H1 (cell line): ENCODE results near the gene PASK. TPM values are rescaled to one million over a fixed set of nuclear protein-coding genes. Genes with fewer than 3 reads are reported as not detected.

ENCODE experiments used
- CTCF ChIA-PET: fragments of 300-600 bp; sonication (Branson Sonifier 250); formaldehyde crosslinking; loops from one replicate; lab custom pipeline; 2021; ENCODE audit not compliant: partially characterized antibody; lab: Charles Lee
- POLR2A ChIA-PET: fragments of 300-600 bp; sonication (Branson Sonifier 250); formaldehyde crosslinking; loops from one replicate; lab custom pipeline; 2021; ENCODE audit warnings: inconsistent platforms; ENCODE audit not compliant: partially characterized antibody; lab: Charles Lee
- DNase-seq, 2 experiments: peaks; one replicate each; pipeline versions ENCODE4 v3.0.0 to v3.0.0-alpha.2; 2010 to 2022; ENCODE audit warnings: low spot score in 2 of 2, low read depth in 1 of 2, mixed read lengths in 1 of 2
- FAIRE-seq: peaks from 2 replicates; lab custom pipeline; 2011; peaks lifted over from hg19 to GRCh38; lab: Jason Lieb, UNC
- H2AFZ ChIP-seq: 2 replicates; pipeline ENCODE4 v1.8.1; 2012; ENCODE audit warnings: low read length, inconsistent platforms
- H2AK5ac ChIP-seq: 2 replicates; pipeline ENCODE4 v1.6.1; 2013; ENCODE audit warnings: low read depth, low read length
- H2BK120ac ChIP-seq: replicated peaks from 2 replicates; pipeline ENCODE3; 2013; ENCODE audit warnings: low read depth, low read length, inconsistent platforms
- H2BK12ac ChIP-seq: 2 replicates; pipeline ENCODE4 v1.6.1; 2013; ENCODE audit warnings: low read depth, low read length
- H2BK15ac ChIP-seq: 2 replicates; pipeline ENCODE4 v1.6.1; 2013; ENCODE audit warnings: low read length
- H2BK20ac ChIP-seq: 2 replicates; pipeline ENCODE4 v1.6.1; 2013; ENCODE audit warnings: low read length
- H2BK5ac ChIP-seq: 2 replicates; pipeline ENCODE4 v1.6.1; 2013; ENCODE audit warnings: low read depth, low read length
- H3K14ac ChIP-seq: 2 replicates; pipeline ENCODE4 v1.6.1; 2013; ENCODE audit warnings: inconsistent platforms; ENCODE audit not compliant: insufficient read length
- H3K18ac ChIP-seq: 2 replicates; pipeline ENCODE4 v1.6.1; 2013; ENCODE audit warnings: low read length; ENCODE audit errors: extremely low read depth
- H3K23ac ChIP-seq: 2 replicates; pipeline ENCODE4 v1.6.1; 2013; ENCODE audit warnings: inconsistent platforms; ENCODE audit not compliant: insufficient read length
- H3K23me2 ChIP-seq: 2 replicates; pipeline ENCODE4 v1.6.1; 2013; ENCODE audit warnings: low read depth, low read length
- H3K27ac ChIP-seq: 2 replicates; pipeline ENCODE4 v1.6.1; 2011; ENCODE audit warnings: low read depth, low read length, inconsistent platforms
- H3K27me3 ChIP-seq, 4 experiments: replicated peaks in 1 of 4; 1 replicate in 1 of 4; 2 replicates in 3 of 4; pipeline versions ENCODE4 v1.6.1 to v1.8.1; 2011 to 2013; ENCODE audit warnings: low read length in 3 of 4, mild to moderate bottlenecking in 3 of 4, inconsistent platforms in 2 of 4, mixed read lengths in 2 of 4, moderate library complexity in 1 of 4; ENCODE audit not compliant: control insufficient read depth in 3 of 4, insufficient read depth in 3 of 4; ENCODE audit errors: extremely low read depth in 1 of 4
- H3K36me3 ChIP-seq, 4 experiments: 2 replicates each; pipeline versions ENCODE4 v1.6.1 to v1.8.1; 2011 to 2013; ENCODE audit warnings: mild to moderate bottlenecking in 4 of 4, low read length in 3 of 4, moderate library complexity in 2 of 4, control low read depth in 1 of 4, inconsistent platforms in 1 of 4; ENCODE audit not compliant: insufficient read depth in 4 of 4, control insufficient read depth in 2 of 4
- H3K4ac ChIP-seq: replicated peaks from 2 replicates; pipeline ENCODE3; 2013; ENCODE audit warnings: low read length, low read depth, mixed read lengths, inconsistent platforms; ENCODE audit not compliant: insufficient read length
- H3K4me1 ChIP-seq, 4 experiments: replicated peaks in 1 of 4; 1 replicate in 1 of 4; 2 replicates in 3 of 4; pipeline versions ENCODE4 v1.6.1 to v1.8.1; 2011 to 2013; ENCODE audit warnings: low read length in 3 of 4, inconsistent platforms in 2 of 4, mixed read lengths in 1 of 4; ENCODE audit not compliant: insufficient read depth in 4 of 4, control insufficient read depth in 3 of 4
- H3K4me2 ChIP-seq, 2 experiments: 2 replicates each; pipeline versions ENCODE4 v1.6.1 to v1.8.1; 2011 to 2013; ENCODE audit warnings: low read depth in 2 of 2, low read length in 2 of 2, control low read depth in 1 of 2, inconsistent platforms in 1 of 2, mild to moderate bottlenecking in 1 of 2; ENCODE audit not compliant: insufficient read depth in 1 of 2
- H3K4me3 ChIP-seq, 4 experiments: fragments of 200-600, 300-600 bp in 1 of 4; sonication (generic), shearing (Covaris generic), sonication (Bioruptor Twin) in 1 of 4; 2 replicates each; pipeline versions ENCODE4 v1.5.1 to v1.8.1; 2011 to 2016; ENCODE audit warnings: low read length in 4 of 4, low read depth in 3 of 4, control low read depth in 2 of 4, inconsistent platforms in 2 of 4, mild to moderate bottlenecking in 2 of 4, mixed read lengths in 1 of 4, moderate library complexity in 1 of 4; ENCODE audit not compliant: insufficient read depth in 2 of 4; ENCODE audit errors: extremely low read depth in 1 of 4
- H3K56ac ChIP-seq: replicated peaks from 2 replicates; pipeline ENCODE3; 2013; ENCODE audit warnings: low read depth, mild to moderate bottlenecking, mixed read lengths, low read length, inconsistent platforms; ENCODE audit not compliant: insufficient read length
- H3K79me1 ChIP-seq: 2 replicates; pipeline ENCODE4 v1.6.1; 2013; ENCODE audit warnings: low read depth, low read length, control low read depth
- H3K79me2 ChIP-seq, 2 experiments: 2 replicates each; pipeline versions ENCODE4 v1.6.1 to v1.8.1; 2012 to 2013; ENCODE audit warnings: low read length in 2 of 2, mild to moderate bottlenecking in 2 of 2, inconsistent platforms in 1 of 2; ENCODE audit not compliant: insufficient read depth in 2 of 2, control insufficient read depth in 1 of 2
- H3K9ac ChIP-seq, 4 experiments: replicated peaks in 1 of 4; 1 replicate in 1 of 4; 2 replicates in 3 of 4; pipeline versions ENCODE4 v1.6.1 to v1.8.1; 2011 to 2013; ENCODE audit warnings: low read depth in 3 of 4, low read length in 3 of 4, control low read depth in 2 of 4, mild to moderate bottlenecking in 2 of 4, moderate library complexity in 2 of 4, inconsistent platforms in 1 of 4; ENCODE audit errors: extremely low read depth in 1 of 4
- H3K9me3 ChIP-seq, 2 experiments: 2 replicates each; pipeline versions ENCODE4 v1.6.1 to v1.8.1; 2012 to 2013; ENCODE audit warnings: mild to moderate bottlenecking in 2 of 2, moderate library complexity in 2 of 2, control low read depth in 1 of 2, inconsistent platforms in 1 of 2, low read depth in 1 of 2, low read length in 1 of 2, mixed read lengths in 1 of 2; ENCODE audit not compliant: insufficient read depth in 2 of 2
- H4K20me1 ChIP-seq, 2 experiments: replicated peaks in 1 of 2; 2 replicates each; pipeline versions ENCODE3 to v1.8.1; 2011 to 2013; ENCODE audit warnings: inconsistent platforms in 2 of 2, low read length in 2 of 2, mild to moderate bottlenecking in 1 of 2; ENCODE audit not compliant: insufficient read depth in 2 of 2, control insufficient read depth in 1 of 2
- H4K5ac ChIP-seq: 2 replicates; pipeline ENCODE4 v1.6.1; 2013; ENCODE audit warnings: low read length, low read depth, mixed read lengths, inconsistent platforms; ENCODE audit not compliant: insufficient read length
- H4K8ac ChIP-seq: 2 replicates; pipeline ENCODE4 v1.8.0; 2013; ENCODE audit warnings: mild to moderate bottlenecking, moderate library complexity, low read length, inconsistent platforms; ENCODE audit not compliant: insufficient read depth; ENCODE audit errors: extremely low read depth
- H4K91ac ChIP-seq: replicated peaks from 2 replicates; pipeline ENCODE3; 2013; ENCODE audit warnings: low read length, mixed read lengths, inconsistent platforms; ENCODE audit not compliant: insufficient read length
- CHD1 ChIP-seq: IDR thresholded peaks from 2 replicates; pipeline ENCODE4 v1.6.1; 2012; ENCODE audit warnings: low read depth, low read length, improper control_type of control experiment
- JUN ChIP-seq: IDR thresholded peaks from 2 replicates; pipeline ENCODE4 v1.6.1; 2011; ENCODE audit warnings: low read depth, mild to moderate bottlenecking, improper control_type of control experiment, low read length
- KDM4A ChIP-seq: IDR thresholded peaks from one replicate; pipeline ENCODE4 v1.7.1; 2012; ENCODE audit warnings: low read depth, mild to moderate bottlenecking, moderate library complexity, low read length, inconsistent platforms; ENCODE audit not compliant: severe bottlenecking
- RAD21 ChIP-seq, 2 experiments: IDR thresholded peaks in 1 of 2; conservative IDR thresholded peaks in 1 of 2; 2 replicates each; pipeline ENCODE4 v1.6.1; 2011; ENCODE audit warnings: low read depth in 2 of 2, low read length in 2 of 2, improper control_type of control experiment in 1 of 2, inconsistent platforms in 1 of 2, mild to moderate bottlenecking in 1 of 2, moderate library complexity in 1 of 2
- RFX5 ChIP-seq: IDR thresholded peaks from 2 replicates; pipeline ENCODE4 v1.6.1; 2011; ENCODE audit warnings: low read depth, low read length, improper control_type of control experiment, borderline replicate concordance
- RNF2 ChIP-seq: fragments of 200-900, 300-1000 bp; sonication (generic); IDR thresholded peaks from 2 replicates; pipeline ENCODE4 v1.7.1; 2016; ENCODE audit warnings: borderline replicate concordance, low read depth, mild to moderate bottlenecking, antibody characterized with exemption, low read length; ENCODE audit not compliant: poor library complexity, severe bottlenecking; ENCODE audit errors: missing control alignments
- RXRA ChIP-seq: IDR thresholded peaks from 2 replicates; pipeline ENCODE4 v1.6.1; 2011; ENCODE audit warnings: low read depth, mild to moderate bottlenecking, low read length, moderate library complexity; ENCODE audit not compliant: insufficient read depth
- SIX5 ChIP-seq: IDR thresholded peaks from 2 replicates; pipeline ENCODE4 v1.6.1; 2011; ENCODE audit warnings: mild to moderate bottlenecking, low read depth, low read length
- SP4 ChIP-seq: IDR thresholded peaks from 2 replicates; pipeline ENCODE4 v1.6.1; 2012; ENCODE audit warnings: low read length, inconsistent platforms
- TAF1 ChIP-seq: IDR thresholded peaks from 2 replicates; pipeline ENCODE4 v1.6.1; 2011; ENCODE audit warnings: mild to moderate bottlenecking, low read depth, low read length
- TEAD4 ChIP-seq: IDR thresholded peaks from 2 replicates; pipeline ENCODE4 v1.6.1; 2012; ENCODE audit warnings: low read depth, low read length, inconsistent platforms, mixed read lengths
- WGBS, 2 experiments: shearing (Covaris generic) in 1 of 2; methylation state at CpG; one replicate each; pipeline versions ENCODE4 v1.1.6 to v1.1.7; 2013 to 2015; ENCODE audit warnings: low lambda C conversion rate in 2 of 2, mixed read lengths in 2 of 2, inconsistent platforms in 1 of 2, low coverage in 1 of 2, missing lambda C conversion rate in 1 of 2; ENCODE audit not compliant: insufficient replicate concordance in 2 of 2, insufficient coverage in 1 of 2, insufficient read length in 1 of 2; ENCODE audit errors: extremely low coverage in 1 of 2, missing lambda C conversion rate in 1 of 2; 5-methylcytosine and 5-hydroxymethylcytosine counted together
- polyA plus RNA-seq, 7 experiments: library from polyadenylated mRNA; depleted of rRNA in 3 of 7; stranded (reverse) in 5 of 7; unstranded in 2 of 7; fragments of >200 nt in 5 of 7; fragments of 200-250 nt in 2 of 7; gene quantifications; 1 replicate in 5 of 7; 2 replicates in 1 of 7; 4 replicates in 1 of 7; pipeline versions ENCODE4 v1.2.1 to v1.2.3, GENCODE V29; 2011 to 2013; ENCODE audit warnings: missing spikeins in 2 of 7, mixed read lengths in 2 of 7
- total RNA-seq: library from RNA; stranded (reverse); fragmentation: NEBNext Ultra II Directional; extraction: Animal tissue kit (Norgen Biotek cat#: 25700); gene quantifications from 2 replicates; pipeline ENCODE4 v1.2.1, GENCODE V29; 2021

The PASK gene
- total and polyA plus RNA-seq, 2 of the 8 experiments (the other 6 are each of a cell fraction or from before 2014, with no cell fraction given), result 20.5 to 66.1 TPM

GRCh38 chr2:241069821-241070281 is 79.4 kb downstream of the PASK start:
- Histone ChIP-seq H3K27me3 (no peaks in the 10 kb centered on the region), H2BK120ac (no peak overlapping the region), H3K4me2 (no peak overlapping the region), H3K79me1 (no peaks in the 10 kb centered on the region), H3K23ac (no peak overlapping the region), H3K27ac (no peak overlapping the region), H2BK5ac (no peak overlapping the region), H3K79me2 (no peaks in the 10 kb centered on the region), H4K5ac (no peak overlapping the region), H4K91ac (no peak overlapping the region), H3K14ac (no peak overlapping the region), H2BK12ac (no peak overlapping the region), H2BK15ac (no peak overlapping the region), H3K4ac (no peak overlapping the region), H3K23me2 (no peaks in the 10 kb centered on the region), H2AK5ac (no peak overlapping the region), H2BK20ac (no peak overlapping the region), H4K8ac (peak overlapping the region; percentile 85; the same call in 1 of the 2 replicates), H3K56ac (no peak overlapping the region), H3K9ac (no peak overlapping the region), H3K4me3 (no peak overlapping the region), H3K36me3 (no peaks in the 10 kb centered on the region), H2AFZ (no peak overlapping the region), H3K4me1 (no peaks in the 10 kb centered on the region; a peak in 1 of 7 replicates), H4K20me1 (no peaks in the 10 kb centered on the region), H3K9me3 (no peaks in the 10 kb centered on the region), H3K18ac (no peak overlapping the region)
- ChIA-PET POLR2A (interaction anchor here (0.6 kb wide), 1 partner anchor 88 kb away, joined by 3 read pairs; no protein-coding TSS in a partner anchor), CTCF (interaction anchor here (0.7 to 2.3 kb wide), 5 partner anchors 9 to 327 kb away, joined by 3 to 12 read pairs (median 3); no protein-coding TSS in a partner anchor)
- DNase-seq, result no peak
- 73% methylated on average over 26 of the region's 26 CpGs; no CpG with 5 or more reads in 1 of the 2 experiments for WGBS, 2 experiments
- no peak for FAIRE-seq
- no peak for TF ChIP-seq RFX5
- no peak for TF ChIP-seq RAD21 (IDR thresholded peaks at IDR 0.05 in 1 of 2, conservative IDR thresholded peaks at IDR 0.05 in 1 of 2; ENCODE audit: low read depth in 2 of 2, low read length in 2 of 2)
- TF ChIP-seq SIX5, result no peak
- TF ChIP-seq TEAD4, result no peak
- TF ChIP-seq RXRA, result no peak
- TF ChIP-seq RNF2, result no peak
- TF ChIP-seq KDM4A, result no peak
- TF ChIP-seq CHD1, result no peak
- TF ChIP-seq TAF1, result no peak
- no peak for TF ChIP-seq JUN
- TF ChIP-seq SP4, result no peak
